Measurements from ENCODE around the gene S100B.

S100B gene

DNA sequence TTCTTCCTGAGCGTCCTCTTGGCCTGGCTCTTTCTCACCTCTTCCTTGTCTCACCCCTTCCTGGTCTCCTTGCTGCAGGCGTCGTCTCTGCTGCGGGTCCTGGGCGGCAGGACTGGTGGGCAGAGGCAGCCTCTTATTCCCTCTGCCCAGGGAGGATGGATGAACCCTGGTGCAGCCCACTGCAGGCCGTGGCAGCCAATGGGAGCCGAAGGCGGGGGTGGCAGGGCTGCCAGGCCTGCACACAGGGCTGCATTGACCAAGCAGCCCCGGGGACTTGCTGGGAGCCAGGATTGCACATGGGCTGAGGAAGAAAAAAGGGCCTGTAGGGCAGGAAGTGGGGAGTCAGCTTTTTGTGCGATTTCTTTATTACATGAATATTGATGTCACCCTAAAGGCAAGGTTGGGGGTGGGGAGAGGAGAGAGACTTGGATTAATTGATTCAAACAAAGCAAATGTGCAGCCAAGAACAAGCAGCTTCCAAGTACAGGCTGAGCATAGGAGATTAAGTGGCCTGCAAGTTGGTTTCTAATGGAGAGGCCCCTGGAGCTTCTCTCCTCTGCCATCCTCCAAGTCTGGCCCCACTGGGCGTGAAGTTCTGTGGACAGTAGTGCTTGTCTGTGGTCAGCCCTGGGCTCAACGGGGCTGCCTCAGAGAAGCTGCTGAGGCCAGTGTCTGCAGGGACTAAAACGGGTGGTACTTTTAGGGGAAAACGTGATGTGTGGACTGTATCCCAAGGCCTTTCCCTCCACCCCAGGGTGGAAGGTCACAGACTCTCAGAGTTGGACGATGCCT, at the start of gene S100B:
Gene S100B, minus strand, starts transcription at position 108 of the 792 bp plus-strand sequence. CDS start 2,667 bp downstream, outside the sequence.
- no peak within 1 kb of the TSS for H3K9ac ChIP-seq (ENCODE audit: insufficient read length, low read depth)
- no peaks in the 10 kb centered on the region for H3K36me3 ChIP-seq (ENCODE audit: insufficient read depth, insufficient read length, low read length)
- TF ChIP-seq ZNF274 (IDR thresholded peaks at IDR 0.05; ENCODE audit: low read depth, low read length) (no peak), YY1 (IDR thresholded peaks at IDR 0.05; ENCODE audit: insufficient read depth, insufficient read length) (no peak), SUZ12 (IDR thresholded peaks at IDR 0.05; ENCODE audit: extremely low read depth, insufficient read depth, insufficient read length) (no peak)
- H3K4me1 ChIP-seq (ENCODE audit: insufficient read depth, insufficient read length) = peaks cover 10% of the 10 kb centered on the region
- no peaks in the 10 kb centered on the region; the same call in 1 of the 2 replicates for H3K9me3 ChIP-seq (ENCODE audit: insufficient read depth, low read length)
- DNase-seq (ENCODE audit: low read depth, low spot score) = no peak
- no peak within 1 kb of the TSS for H3K4me3 ChIP-seq (ENCODE audit: insufficient read length, low read depth)
- no peaks in the 10 kb centered on the region for H3K27me3 ChIP-seq (ENCODE audit: insufficient read depth, insufficient read length)

DNA sequence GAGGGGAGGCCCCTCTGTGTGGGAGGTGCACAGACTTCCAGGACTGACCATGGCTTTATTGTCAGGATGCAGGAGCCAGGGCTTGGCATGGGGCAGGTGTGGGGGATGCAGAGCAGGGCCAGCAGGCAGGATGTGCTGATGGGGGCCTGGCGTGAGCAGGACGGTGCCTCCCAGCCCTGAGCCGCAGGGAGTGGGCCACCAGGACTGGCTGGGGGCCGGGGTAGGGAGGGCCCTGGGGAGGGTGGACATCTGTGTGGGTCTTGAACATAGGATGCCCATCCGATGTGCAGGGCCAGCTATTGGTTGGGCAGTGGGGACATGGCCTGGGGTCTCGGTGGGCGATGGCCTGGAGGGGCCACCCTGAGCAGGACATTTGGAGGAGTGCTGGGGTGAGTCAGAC, 46.2 kb upstream of the S100B start:
- DNase-seq (ENCODE audit: low read depth, low spot score) = no peak
- TF ChIP-seq ZNF274 (IDR thresholded peaks at IDR 0.05; ENCODE audit: low read depth, low read length) = no peak
- Histone ChIP-seq H3K9ac (ENCODE audit: insufficient read length, low read depth) (no peak overlapping the region), H3K27me3 (ENCODE audit: insufficient read depth, insufficient read length) (no peaks in the 10 kb centered on the region), H3K9me3 (ENCODE audit: insufficient read depth, low read length) (peaks cover 30% of the 10 kb centered on the region), H3K4me3 (ENCODE audit: insufficient read length, low read depth) (no peak overlapping the region), H3K4me1 (ENCODE audit: insufficient read depth, insufficient read length) (no peaks in the 10 kb centered on the region), H3K36me3 (ENCODE audit: insufficient read depth, insufficient read length, low read length) (peaks cover 98% of the 10 kb centered on the region)

DNA sequence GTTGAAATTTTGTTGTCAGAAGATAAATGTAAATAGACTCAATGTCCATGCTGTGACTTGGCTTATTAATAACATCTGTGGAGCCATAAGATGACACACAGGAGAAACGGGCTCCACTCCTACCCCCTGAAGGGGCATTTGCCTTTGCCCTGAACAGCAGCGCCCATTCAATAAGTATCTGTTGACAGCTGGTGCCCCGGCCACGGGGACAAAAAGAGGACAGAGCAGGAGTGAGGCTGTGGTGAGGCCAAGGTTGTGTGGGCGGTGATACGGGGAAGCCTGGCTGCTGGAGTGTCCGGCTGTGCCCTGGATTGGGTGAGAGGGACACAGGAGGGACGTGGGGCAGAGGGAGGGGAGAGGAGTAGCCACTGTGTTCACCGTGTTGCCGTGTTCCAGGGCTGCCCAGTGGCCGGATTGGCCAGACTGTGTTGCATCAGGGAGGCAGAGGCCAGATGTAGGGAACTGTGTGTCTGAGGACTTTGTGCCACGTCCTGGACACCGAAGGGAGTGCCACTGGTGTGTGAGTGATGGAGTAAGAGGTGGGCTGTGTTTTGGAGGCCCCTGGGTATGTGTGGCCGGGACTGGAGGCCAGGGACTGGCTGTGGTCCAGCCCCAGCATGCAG, 45.7 kb upstream of the S100B start:
- H3K4me3 ChIP-seq (ENCODE audit: insufficient read length, low read depth) = no peak overlapping the region
- peaks cover 25% of the 10 kb centered on the region for H3K9me3 ChIP-seq (ENCODE audit: insufficient read depth, low read length)
- H3K27me3 ChIP-seq (ENCODE audit: insufficient read depth, insufficient read length) = no peaks in the 10 kb centered on the region
- DNase-seq (ENCODE audit: low read depth, low spot score) = no peak
- TF ChIP-seq YY1 (IDR thresholded peaks at IDR 0.05; ENCODE audit: insufficient read depth, insufficient read length) (no peak), SUZ12 (IDR thresholded peaks at IDR 0.05; ENCODE audit: extremely low read depth, insufficient read depth, insufficient read length) (no peak), ZNF274 (IDR thresholded peaks at IDR 0.05; ENCODE audit: low read depth, low read length) (no peak)
- H3K9ac ChIP-seq (ENCODE audit: insufficient read length, low read depth) = no peak overlapping the region
- H3K36me3 ChIP-seq (ENCODE audit: insufficient read depth, insufficient read length, low read length) = peaks cover 98% of the 10 kb centered on the region
- no peaks in the 10 kb centered on the region for H3K4me1 ChIP-seq (ENCODE audit: insufficient read depth, insufficient read length)

DNA sequence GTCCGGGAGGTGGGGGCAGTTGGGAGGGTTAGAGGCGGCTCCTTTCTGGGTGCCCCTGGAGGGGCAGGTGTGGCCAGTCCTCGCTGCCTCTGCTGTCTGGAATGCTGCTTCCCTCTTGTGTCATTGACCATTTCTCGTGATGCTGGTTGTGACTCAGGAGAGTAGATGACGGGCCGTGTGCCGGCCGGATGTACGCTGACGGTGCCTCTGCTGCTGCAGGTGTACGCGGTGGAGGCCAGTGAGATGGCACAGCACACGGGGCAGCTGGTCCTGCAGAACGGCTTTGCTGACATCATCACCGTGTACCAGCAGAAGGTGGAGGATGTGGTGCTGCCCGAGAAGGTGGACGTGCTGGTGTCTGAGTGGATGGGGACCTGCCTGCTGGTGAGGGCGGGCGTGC, 44.5 kb upstream of the S100B start:
- Histone ChIP-seq H3K36me3 (ENCODE audit: insufficient read depth, insufficient read length, low read length) (peaks cover 99% of the 10 kb centered on the region), H3K9ac (ENCODE audit: insufficient read length, low read depth) (no peak overlapping the region), H3K4me1 (ENCODE audit: insufficient read depth, insufficient read length) (no peaks in the 10 kb centered on the region), H3K4me3 (ENCODE audit: insufficient read length, low read depth) (no peak overlapping the region), H3K9me3 (ENCODE audit: insufficient read depth, low read length) (peaks cover 12% of the 10 kb centered on the region), H3K27me3 (ENCODE audit: insufficient read depth, insufficient read length) (no peaks in the 10 kb centered on the region)
- no peak for DNase-seq (ENCODE audit: low read depth, low spot score)
- TF ChIP-seq SUZ12 (IDR thresholded peaks at IDR 0.05; ENCODE audit: extremely low read depth, insufficient read depth, insufficient read length) (no peak), ZNF274 (IDR thresholded peaks at IDR 0.05; ENCODE audit: low read depth, low read length) (no peak), YY1 (IDR thresholded peaks at IDR 0.05; ENCODE audit: insufficient read depth, insufficient read length) (no peak)

DNA sequence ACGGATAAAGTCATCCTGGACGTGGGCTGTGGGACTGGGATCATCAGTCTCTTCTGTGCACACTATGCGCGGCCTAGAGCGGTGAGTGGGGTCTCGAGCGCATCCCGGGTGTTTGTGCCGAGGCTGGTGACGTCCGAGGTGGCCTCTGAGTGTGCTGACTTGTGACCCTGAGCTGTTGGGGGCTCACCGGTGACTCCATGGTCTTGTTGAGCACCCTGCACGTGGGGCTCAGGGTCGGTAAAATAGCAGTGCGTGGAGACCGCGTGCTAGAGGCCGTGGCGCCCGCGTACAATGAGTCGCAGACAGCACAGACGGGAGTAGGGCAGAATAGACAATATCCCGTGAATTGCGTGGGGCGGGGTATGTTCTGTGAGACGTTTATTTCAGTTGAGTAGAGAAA, 43.7 kb upstream of the S100B start:
- no peaks in the 10 kb centered on the region for H3K27me3 ChIP-seq (ENCODE audit: insufficient read depth, insufficient read length)
- peaks cover 4% of the 10 kb centered on the region; the same call in 1 of the 2 replicates for H3K9me3 ChIP-seq (ENCODE audit: insufficient read depth, low read length)
- peaks cover 99% of the 10 kb centered on the region for H3K36me3 ChIP-seq (ENCODE audit: insufficient read depth, insufficient read length, low read length)
- H3K4me3 ChIP-seq (ENCODE audit: insufficient read length, low read depth) = no peak overlapping the region
- H3K4me1 ChIP-seq (ENCODE audit: insufficient read depth, insufficient read length) = no peaks in the 10 kb centered on the region
- H3K9ac ChIP-seq (ENCODE audit: insufficient read length, low read depth) = no peak overlapping the region
- TF ChIP-seq YY1 (IDR thresholded peaks at IDR 0.05; ENCODE audit: insufficient read depth, insufficient read length) = no peak
- no peak for TF ChIP-seq SUZ12 (IDR thresholded peaks at IDR 0.05; ENCODE audit: extremely low read depth, insufficient read depth, insufficient read length)
- no peak for TF ChIP-seq ZNF274 (IDR thresholded peaks at IDR 0.05; ENCODE audit: low read depth, low read length)
- no peak for DNase-seq (ENCODE audit: low read depth, low spot score)

DNA sequence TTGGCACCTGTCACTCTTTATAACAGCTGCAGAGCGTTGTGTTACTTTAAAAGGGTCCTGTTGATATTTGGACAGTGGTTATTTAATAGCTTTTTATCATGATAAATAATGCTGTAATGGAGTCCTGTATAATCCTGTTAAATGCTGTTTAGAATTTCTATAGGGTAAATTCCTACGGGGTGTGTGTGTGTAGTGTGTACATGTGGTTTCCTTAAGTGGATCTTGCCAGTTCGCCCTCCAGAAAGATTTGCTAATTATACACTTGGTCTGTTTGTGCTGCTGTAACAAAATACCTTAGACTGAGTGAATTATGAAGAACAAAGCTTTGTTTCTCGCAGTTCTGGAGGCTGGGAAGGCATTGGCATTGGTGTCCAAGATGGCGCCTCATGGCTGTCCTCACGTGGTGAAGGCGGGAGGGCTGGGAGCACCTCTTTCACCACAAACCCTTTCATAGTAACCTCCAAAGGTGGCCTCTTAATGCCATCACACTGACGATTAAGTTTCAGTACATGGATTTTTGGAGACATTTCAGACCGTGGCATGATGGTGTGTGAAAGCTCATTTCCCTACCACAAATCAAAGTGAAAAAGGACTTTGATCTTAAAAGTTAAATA, 41.8 kb upstream of the S100B start:
- H3K4me1 ChIP-seq (ENCODE audit: insufficient read depth, insufficient read length) = no peaks in the 10 kb centered on the region
- peaks cover 96% of the 10 kb centered on the region for H3K36me3 ChIP-seq (ENCODE audit: insufficient read depth, insufficient read length, low read length)
- H3K9me3 ChIP-seq (ENCODE audit: insufficient read depth, low read length) = no peaks in the 10 kb centered on the region
- H3K27me3 ChIP-seq (ENCODE audit: insufficient read depth, insufficient read length) = no peaks in the 10 kb centered on the region
- H3K4me3 ChIP-seq (ENCODE audit: insufficient read length, low read depth) = no peak overlapping the region
- no peak overlapping the region for H3K9ac ChIP-seq (ENCODE audit: insufficient read length, low read depth)
- TF ChIP-seq YY1 (IDR thresholded peaks at IDR 0.05; ENCODE audit: insufficient read depth, insufficient read length) = no peak
- no peak for TF ChIP-seq ZNF274 (IDR thresholded peaks at IDR 0.05; ENCODE audit: low read depth, low read length)
- no peak for TF ChIP-seq SUZ12 (IDR thresholded peaks at IDR 0.05; ENCODE audit: extremely low read depth, insufficient read depth, insufficient read length)
- DNase-seq (ENCODE audit: low read depth, low spot score) = no peak

DNA sequence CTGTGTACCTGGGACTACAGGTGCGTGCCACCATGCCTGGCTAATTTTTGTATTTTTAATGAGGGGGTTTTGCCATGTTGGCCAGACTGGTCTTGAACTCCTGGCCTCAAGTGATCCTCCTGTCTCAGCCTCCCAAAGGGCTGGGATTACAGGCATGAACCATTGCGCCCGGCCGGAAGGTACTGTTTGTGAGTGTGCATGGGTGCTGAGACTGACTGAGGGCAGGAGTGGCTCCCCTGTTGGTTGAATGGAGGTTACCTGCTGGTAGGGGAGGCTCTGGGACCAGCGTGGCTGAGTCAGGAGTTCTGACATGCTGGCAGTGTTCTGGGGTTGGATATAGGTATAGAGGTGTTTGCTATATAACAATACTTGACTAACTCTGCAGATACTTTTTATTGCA, 41.0 kb upstream of the S100B start:
- Histone ChIP-seq H3K9ac (ENCODE audit: insufficient read length, low read depth) (no peak overlapping the region), H3K4me3 (ENCODE audit: insufficient read length, low read depth) (no peak overlapping the region), H3K9me3 (ENCODE audit: insufficient read depth, low read length) (no peaks in the 10 kb centered on the region), H3K4me1 (ENCODE audit: insufficient read depth, insufficient read length) (no peaks in the 10 kb centered on the region), H3K27me3 (ENCODE audit: insufficient read depth, insufficient read length) (no peaks in the 10 kb centered on the region), H3K36me3 (ENCODE audit: insufficient read depth, insufficient read length, low read length) (peaks cover 96% of the 10 kb centered on the region)
- DNase-seq (ENCODE audit: low read depth, low spot score) = no peak
- no peak for TF ChIP-seq SUZ12 (IDR thresholded peaks at IDR 0.05; ENCODE audit: extremely low read depth, insufficient read depth, insufficient read length)
- TF ChIP-seq YY1 (IDR thresholded peaks at IDR 0.05; ENCODE audit: insufficient read depth, insufficient read length) = no peak
- TF ChIP-seq ZNF274 (IDR thresholded peaks at IDR 0.05; ENCODE audit: low read depth, low read length) = no peak
